Testis (tissue), 2 donors: ENCODE data around the gene SLC9A9.

Experiments used
- POLR2A ChIP-seq: fragments of 450-650 bp; IDR thresholded peaks from one replicate; pipeline ENCODE4 v1.6.1; 2017; ENCODE audit warnings: antibody characterized with exemption, mild to moderate bottlenecking, moderate library complexity
- TF ChIP-seq, protein P1 (sequence below), 3 experiments: fragments of 450-650 bp in 2 of 3; fragments of 200-600 bp in 1 of 3; sonication (generic) in 1 of 3; IDR thresholded peaks; one replicate each; pipeline ENCODE4 v1.5.1; 2016 to 2019; ENCODE audit warnings: antibody characterized with exemption in 3 of 3, mild to moderate bottlenecking in 2 of 3, moderate library complexity in 1 of 3

DNA sequence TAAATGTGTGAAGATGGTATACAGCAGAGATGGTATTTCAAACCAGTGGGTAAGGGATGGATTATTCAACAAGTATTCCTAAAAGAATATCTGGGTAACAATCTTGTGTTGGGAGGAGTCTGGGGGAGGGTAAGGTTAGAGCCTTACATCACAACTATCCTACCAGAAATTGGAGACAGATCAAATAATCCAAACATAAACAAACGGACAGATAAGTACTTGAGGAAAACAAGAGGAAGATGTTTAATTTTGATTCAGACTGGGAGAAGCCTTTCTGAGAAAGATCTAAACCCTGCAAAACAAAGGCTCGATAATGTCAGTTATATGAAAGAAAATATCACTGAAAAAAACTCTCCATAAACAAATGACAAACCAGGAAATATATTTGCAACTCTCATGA, 77.9 kb downstream of the SLC9A9 start:
- TF ChIP-seq, protein P1, sequence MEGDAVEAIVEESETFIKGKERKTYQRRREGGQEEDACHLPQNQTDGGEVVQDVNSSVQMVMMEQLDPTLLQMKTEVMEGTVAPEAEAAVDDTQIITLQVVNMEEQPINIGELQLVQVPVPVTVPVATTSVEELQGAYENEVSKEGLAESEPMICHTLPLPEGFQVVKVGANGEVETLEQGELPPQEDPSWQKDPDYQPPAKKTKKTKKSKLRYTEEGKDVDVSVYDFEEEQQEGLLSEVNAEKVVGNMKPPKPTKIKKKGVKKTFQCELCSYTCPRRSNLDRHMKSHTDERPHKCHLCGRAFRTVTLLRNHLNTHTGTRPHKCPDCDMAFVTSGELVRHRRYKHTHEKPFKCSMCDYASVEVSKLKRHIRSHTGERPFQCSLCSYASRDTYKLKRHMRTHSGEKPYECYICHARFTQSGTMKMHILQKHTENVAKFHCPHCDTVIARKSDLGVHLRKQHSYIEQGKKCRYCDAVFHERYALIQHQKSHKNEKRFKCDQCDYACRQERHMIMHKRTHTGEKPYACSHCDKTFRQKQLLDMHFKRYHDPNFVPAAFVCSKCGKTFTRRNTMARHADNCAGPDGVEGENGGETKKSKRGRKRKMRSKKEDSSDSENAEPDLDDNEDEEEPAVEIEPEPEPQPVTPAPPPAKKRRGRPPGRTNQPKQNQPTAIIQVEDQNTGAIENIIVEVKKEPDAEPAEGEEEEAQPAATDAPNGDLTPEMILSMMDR (IDR thresholded peaks at IDR 0.05), result no peak
- TF ChIP-seq POLR2A, result no peak
